EL (cell line): Measurements from ENCODE around the gene OLFM2.
"Not testable (repeated sequence)": the region's sequence is repeated elsewhere in the genome, so short reads cannot be mapped to it uniquely, and the experiment has no call there.

ENCODE experiments used
- DNase-seq: peaks from one replicate; pipeline ENCODE4 v3.0.0-alpha.2; 2016

Gene OLFM2

GRCh38 chr19:9941671-9942070 lies 5.4 kb upstream of the OLFM2 start:
- no peak for DNase-seq

- DNase-seq = peak; percentile 30
Observed at GRCh38 chr19:9941231-9941630, 4.9 kb upstream of the OLFM2 start.

- peak; percentile 61 for DNase-seq
Observed at GRCh38 chr19:9940778-9941177, 4.5 kb upstream of the OLFM2 start.

- DNase-seq = peak; percentile 23
Observed at GRCh38 chr19:9939301-9939913, 3.1 kb upstream of the OLFM2 start.

- no peak for DNase-seq
Observed at GRCh38 chr19:9937001-9937411, 691 bp upstream of the OLFM2 start.

GRCh38 chr19:9935506-9936325 lies 599 bp downstream of the OLFM2 start:
- no peak for DNase-seq

- DNase-seq = peak; percentile 77
Observed at GRCh38 chr19:9934132-9934950, 2.0 kb downstream of the OLFM2 start.

- DNase-seq = no peak
Observed at GRCh38 chr19:9932835-9933234, 3.5 kb downstream of the OLFM2 start.

GRCh38 chr19:9931629-9932028 lies 4.7 kb downstream of the OLFM2 start:
- no peak for DNase-seq

- DNase-seq = no peak
Observed at GRCh38 chr19:9923440-9923839, 12.9 kb downstream of the OLFM2 start.

GRCh38 chr19:9922782-9923379 lies 13.4 kb downstream of the OLFM2 start:
- not testable (repeated sequence) for DNase-seq

GRCh38 chr19:9917321-9917720 lies 19.0 kb downstream of the OLFM2 start:
- peak; percentile 64 for DNase-seq

- no peak for DNase-seq
Observed at GRCh38 chr19:9916719-9917118, 19.6 kb downstream of the OLFM2 start.

- DNase-seq = peak; percentile 86
Observed at GRCh38 chr19:9914315-9915207, 21.8 kb downstream of the OLFM2 start.

GRCh38 chr19:9914001-9914314 lies 22.4 kb downstream of the OLFM2 start:
- DNase-seq = no peak

GRCh38 chr19:9913237-9914000 lies 22.9 kb downstream of the OLFM2 start:
- peak; percentile 28 for DNase-seq

GRCh38 chr19:9912551-9913236 lies 23.6 kb downstream of the OLFM2 start:
- no peak for DNase-seq

- no peak for DNase-seq
Observed at GRCh38 chr19:9911524-9912185, 24.7 kb downstream of the OLFM2 start.

- DNase-seq = no peak
Observed at GRCh38 chr19:9910625-9911024, 25.7 kb downstream of the OLFM2 start.

- no peak for DNase-seq
Observed at GRCh38 chr19:9909251-9909650, 27.1 kb downstream of the OLFM2 start.
